Neural progenitor cell (in vitro differentiated cells): ENCODE data around the gene KDM5B.

ENCODE experiments used
- EZH2 ChIP-seq: fragments of 200-600 bp; sonication (generic); IDR thresholded peaks from 2 replicates; pipeline ENCODE4 v1.6.1; 2017; ENCODE audit warnings: antibody characterized with exemption, mild to moderate bottlenecking, moderate library complexity
- EZH2phosphoT487 ChIP-seq: fragments of 200-600 bp; sonication (generic); IDR thresholded peaks from 2 replicates; pipeline ENCODE4 v1.6.1; 2017; ENCODE audit warnings: antibody characterized with exemption
- TF ChIP-seq, protein P1 (sequence below): fragments of 200-600 bp; sonication (generic); IDR thresholded peaks from 2 replicates; pipeline ENCODE4 v1.5.1; 2017; ENCODE audit warnings: antibody characterized with exemption, mild to moderate bottlenecking

DNA sequence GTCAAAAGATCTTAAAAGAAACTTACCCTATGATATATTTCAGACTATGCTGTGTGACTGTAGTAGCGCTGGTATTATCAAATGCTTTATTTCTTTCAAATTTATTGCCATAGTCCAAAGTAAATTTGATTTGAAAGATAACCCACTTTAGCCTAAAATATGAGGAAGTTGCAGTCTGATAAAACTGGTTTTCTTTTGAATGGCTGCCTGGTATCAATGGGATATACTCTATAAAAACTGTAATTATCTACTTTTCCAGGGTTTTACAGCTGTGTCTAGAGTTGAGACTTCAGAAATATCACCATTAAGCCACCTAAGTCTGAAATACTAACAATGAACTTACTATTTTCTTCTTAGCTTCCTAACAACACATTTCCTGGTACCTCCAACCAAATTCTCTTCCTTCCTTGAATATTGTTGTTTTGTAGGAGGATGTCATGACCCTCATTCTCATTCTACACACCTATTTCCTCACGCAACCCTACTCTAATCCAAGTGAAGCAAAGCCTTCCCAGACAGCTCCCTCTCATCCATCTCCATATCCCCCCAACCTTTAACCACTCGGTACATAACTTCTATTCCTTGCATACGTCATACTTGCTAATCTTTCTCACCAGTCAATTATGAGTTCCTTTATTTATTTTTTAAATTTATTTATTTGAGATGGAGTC lies 17.0 kb downstream of the KDM5B start:
- TF ChIP-seq EZH2phosphoT487 (no peak), EZH2 (no peak)
- TF ChIP-seq, protein P1, sequence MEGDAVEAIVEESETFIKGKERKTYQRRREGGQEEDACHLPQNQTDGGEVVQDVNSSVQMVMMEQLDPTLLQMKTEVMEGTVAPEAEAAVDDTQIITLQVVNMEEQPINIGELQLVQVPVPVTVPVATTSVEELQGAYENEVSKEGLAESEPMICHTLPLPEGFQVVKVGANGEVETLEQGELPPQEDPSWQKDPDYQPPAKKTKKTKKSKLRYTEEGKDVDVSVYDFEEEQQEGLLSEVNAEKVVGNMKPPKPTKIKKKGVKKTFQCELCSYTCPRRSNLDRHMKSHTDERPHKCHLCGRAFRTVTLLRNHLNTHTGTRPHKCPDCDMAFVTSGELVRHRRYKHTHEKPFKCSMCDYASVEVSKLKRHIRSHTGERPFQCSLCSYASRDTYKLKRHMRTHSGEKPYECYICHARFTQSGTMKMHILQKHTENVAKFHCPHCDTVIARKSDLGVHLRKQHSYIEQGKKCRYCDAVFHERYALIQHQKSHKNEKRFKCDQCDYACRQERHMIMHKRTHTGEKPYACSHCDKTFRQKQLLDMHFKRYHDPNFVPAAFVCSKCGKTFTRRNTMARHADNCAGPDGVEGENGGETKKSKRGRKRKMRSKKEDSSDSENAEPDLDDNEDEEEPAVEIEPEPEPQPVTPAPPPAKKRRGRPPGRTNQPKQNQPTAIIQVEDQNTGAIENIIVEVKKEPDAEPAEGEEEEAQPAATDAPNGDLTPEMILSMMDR = no peak
